Naive thymus-derived CD4-positive, alpha-beta T cell (primary cell): ENCODE measurements around the gene RBM39. TPM values are rescaled to one million over a fixed set of nuclear protein-coding genes. Genes with fewer than 3 reads are reported as not detected.
A peak's percentile ranks its signal among the peaks of the same experiment; 100 is the strongest.

Experiments used
- ATAC-seq: fragments of 150-1000 bp; cut with Tn5 transposase; 2 replicates; pipeline ENCODE4 v1.10.0; 2021; ENCODE audit warnings: mild to moderate bottlenecking, moderate library complexity
- CTCF ChIA-PET: fragments of 350-600 bp; sonication (Branson Sonifier 250); formaldehyde crosslinking; loops from one replicate; lab custom pipeline; 2021; ENCODE audit warnings: antibody characterized with exemption; lab: Charles Lee
- POLR2A ChIA-PET: fragments of 350-600 bp; sonication (Branson Sonifier 250); formaldehyde crosslinking; loops from one replicate; lab custom pipeline; 2021; ENCODE audit warnings: antibody characterized with exemption, inconsistent platforms; lab: Charles Lee
- DNase-seq, 9 donors: peaks; one replicate each; pipeline versions ENCODE4 v3.0.0 to v3.0.0-alpha.2; 2020 to 2022; ENCODE audit warnings: mixed read lengths in 1 of 9
- H3K27ac ChIP-seq: one replicate; pipeline ENCODE4 v1.7.0; 2013; ENCODE audit warnings: mild to moderate bottlenecking, low read depth, low read length, moderate library complexity
- H3K27me3 ChIP-seq, 2 donors: one replicate each; pipeline ENCODE4 v1.7.0; 2013; ENCODE audit warnings: low read length in 2 of 2, mild to moderate bottlenecking in 2 of 2, moderate library complexity in 2 of 2; ENCODE audit not compliant: control insufficient read depth in 2 of 2, insufficient read depth in 2 of 2
- H3K36me3 ChIP-seq, 3 experiments: 1 replicate in 2 of 3; 2 replicates in 1 of 3; pipeline ENCODE4 v1.7.0; 2013; ENCODE audit warnings: low read length in 3 of 3, mild to moderate bottlenecking in 3 of 3, moderate library complexity in 1 of 3; ENCODE audit not compliant: insufficient read depth in 3 of 3, control insufficient read depth in 2 of 3
- H3K4me1 ChIP-seq, 2 donors: one replicate each; pipeline ENCODE4 v1.7.0; 2013; ENCODE audit warnings: low read length in 2 of 2, mild to moderate bottlenecking in 2 of 2, moderate library complexity in 1 of 2; ENCODE audit not compliant: control insufficient read depth in 2 of 2, insufficient read depth in 2 of 2
- H3K4me3 ChIP-seq: 2 replicates; pipeline ENCODE4 v1.7.0; 2013; ENCODE audit warnings: mild to moderate bottlenecking, low read length
- H3K9me3 ChIP-seq, 3 experiments: 1 replicate in 2 of 3; 2 replicates in 1 of 3; pipeline ENCODE4 v1.7.0; 2013; ENCODE audit warnings: low read length in 3 of 3; ENCODE audit not compliant: control insufficient read depth in 2 of 3
- H3K27ac Mint-ChIP-seq, 9 donors: one replicate each; pipeline ENCODE4 v1.8.0; 2020 to 2022; ENCODE audit warnings: mixed read lengths in 9 of 9, mild to moderate bottlenecking in 8 of 9, moderate library complexity in 5 of 9, inconsistent platforms in 2 of 9
- H3K27me3 Mint-ChIP-seq, 5 donors: one replicate each; pipeline ENCODE4 v1.8.0; 2021 to 2022; ENCODE audit warnings: mixed read lengths in 5 of 5, mild to moderate bottlenecking in 1 of 5
- H3K36me3 Mint-ChIP-seq, 5 donors: one replicate each; pipeline ENCODE4 v1.8.0; 2020 to 2022; ENCODE audit warnings: mixed read lengths in 5 of 5, mild to moderate bottlenecking in 3 of 5, inconsistent platforms in 1 of 5
- H3K4me1 Mint-ChIP-seq, 7 donors: one replicate each; pipeline ENCODE4 v1.8.0; 2020 to 2022; ENCODE audit warnings: mixed read lengths in 7 of 7, mild to moderate bottlenecking in 3 of 7, inconsistent platforms in 1 of 7
- H3K4me3 Mint-ChIP-seq, 10 donors: one replicate each; pipeline ENCODE4 v1.8.0; 2020 to 2022; ENCODE audit warnings: mild to moderate bottlenecking in 10 of 10, mixed read lengths in 10 of 10, moderate library complexity in 6 of 10, inconsistent platforms in 2 of 10
- H3K9me3 Mint-ChIP-seq, 11 donors: one replicate each; pipeline ENCODE4 v1.8.0; 2020 to 2022; ENCODE audit warnings: mixed read lengths in 11 of 11, mild to moderate bottlenecking in 4 of 11, inconsistent platforms in 1 of 11, moderate library complexity in 1 of 11
- intact Hi-C, 2 donors: fragments of 100-400 bp; cut with micrococcal nuclease; formaldehyde crosslinking; loops; one replicate each; pipeline ENCODE4 v1.15.1; 2023
- polyA plus RNA-seq, 2 donors: library from polyadenylated mRNA; unstranded; fragments of 300-500 nt; fragmentation: Illumina TruSeq; gene quantifications; one replicate each; pipeline ENCODE4 v1.2.3, GENCODE V29; 2021
- total RNA-seq, 6 experiments: library from RNA in 5 of 6; stranded (reverse) in 5 of 6; gene quantifications; 1 replicate in 5 of 6; 2 replicates in 1 of 6; pipeline ENCODE4 v1.2.3 and lab custom pipeline; 2021 to 2026

The RBM39 gene
- total and polyA plus RNA-seq, 7 experiments from 2014 or later: 100 to 1,041 (median 690) TPM

GRCh38 chr20:35731862-35732643, 10.0 kb downstream of the RBM39 start:
- intact Hi-C loops: loop anchor here (2.0 to 5.0 kb wide), 2 partner anchors 21 to 1200 kb away; no protein-coding TSS in a partner anchor
- DNase-seq (no peak), ATAC-seq (no peak)
- peak overlapping the region in 3 of 9 donors; percentile 22 to 85 (median 44) for H3K27ac Mint-ChIP-seq
- peaks cover 32 to 75% (median 65%) of the 10 kb centered on the region in 7 donors for H3K4me1 Mint-ChIP-seq
- peak overlapping the region; percentile 7 for H3K27ac ChIP-seq
- H3K36me3 ChIP-seq: peaks cover 41 to 93% (median 69%) of the 10 kb centered on the region in 3 experiments
- ChIA-PET CTCF (no interaction called here), POLR2A (interaction anchor here (0.5 to 5.5 kb wide), 5 partner anchors 10 to 80 kb away, joined by 4 to 35 read pairs (median 6); partner anchors contain the start of genes PHF20 and RBM39)
- no peaks in the 10 kb centered on the region for H3K27me3 ChIP-seq
- peaks cover 54 to 58% of the 10 kb centered on the region in 2 donors for H3K4me1 ChIP-seq
- no peaks in the 10 kb centered on the region for H3K9me3 ChIP-seq
- H3K27me3 Mint-ChIP-seq: no peaks in the 10 kb centered on the region
- peaks cover 0 to 34% (median 28%) of the 10 kb centered on the region in 5 donors for H3K36me3 Mint-ChIP-seq
- no peak overlapping the region for H3K4me3 ChIP-seq
- H3K9me3 Mint-ChIP-seq: peaks cover 0 to 7% (median 0%) of the 10 kb centered on the region in 11 donors
- peak overlapping the region in 9 of 10 donors; percentile 1 to 68 (median 48) for H3K4me3 Mint-ChIP-seq

GRCh38 chr20:35731469-35731788, 10.6 kb downstream of the RBM39 start:
- H3K4me1 ChIP-seq: peaks cover 51 to 60% of the 10 kb centered on the region in 2 donors
- peaks cover 48 to 97% (median 75%) of the 10 kb centered on the region in 3 experiments for H3K36me3 ChIP-seq
- peaks cover 32 to 78% (median 67%) of the 10 kb centered on the region in 7 donors for H3K4me1 Mint-ChIP-seq
- peak overlapping the region in 6 of 10 donors; percentile 4 to 68 (median 32) for H3K4me3 Mint-ChIP-seq
- no peak overlapping the region for H3K4me3 ChIP-seq
- no peaks in the 10 kb centered on the region for H3K27me3 Mint-ChIP-seq
- H3K27ac Mint-ChIP-seq: peak overlapping the region in 3 of 9 donors; percentile 22 to 44 (median 28)
- CTCF ChIA-PET: no interaction called here
- H3K27me3 ChIP-seq: no peaks in the 10 kb centered on the region
- no peak overlapping the region for H3K27ac ChIP-seq
- peaks cover 3 to 39% (median 34%) of the 10 kb centered on the region in 5 donors for H3K36me3 Mint-ChIP-seq
- POLR2A ChIA-PET: interaction anchor here (1.3 to 5.5 kb wide), 2 partner anchors 11 to 41 kb away, joined by 5 to 35 read pairs; partner anchors contain the start of genes PHF20 and RBM39
- DNase-seq: no peak
- intact Hi-C loops: loop anchor here (2.0 to 5.0 kb wide), 2 partner anchors 21 to 1201 kb away; no protein-coding TSS in a partner anchor
- peaks cover 0 to 7% (median 0%) of the 10 kb centered on the region in 11 donors for H3K9me3 Mint-ChIP-seq
- H3K9me3 ChIP-seq: no peaks in the 10 kb centered on the region
- no peak for ATAC-seq

- H3K9me3 Mint-ChIP-seq: peaks cover 0 to 7% (median 0%) of the 10 kb centered on the region in 11 donors
- no peak for DNase-seq
- ChIA-PET CTCF (no interaction called here), POLR2A (interaction anchor here (0.7 to 5.5 kb wide), 7 partner anchors 9 to 268 kb away, joined by 4 to 35 read pairs (median 6); partner anchors contain the start of genes PHF20 and RBM39)
- H3K27me3 Mint-ChIP-seq: no peaks in the 10 kb centered on the region
- H3K4me3 Mint-ChIP-seq: peak overlapping the region in 7 of 10 donors; percentile 4 to 54 (median 31)
- H3K27me3 ChIP-seq: no peaks in the 10 kb centered on the region
- peaks cover 32 to 75% (median 61%) of the 10 kb centered on the region in 7 donors for H3K4me1 Mint-ChIP-seq
- peaks cover 45 to 57% of the 10 kb centered on the region in 2 donors for H3K4me1 ChIP-seq
- H3K27ac ChIP-seq: no peak overlapping the region
- intact Hi-C loops: loop anchor here (2.0 to 5.0 kb wide), 2 partner anchors 20 to 1201 kb away; no protein-coding TSS in a partner anchor
- H3K36me3 Mint-ChIP-seq: peaks cover 3 to 38% (median 31%) of the 10 kb centered on the region in 5 donors
- H3K36me3 ChIP-seq: peaks cover 45 to 97% (median 75%) of the 10 kb centered on the region in 3 experiments
- no peak for ATAC-seq
- H3K9me3 ChIP-seq: no peaks in the 10 kb centered on the region
- H3K27ac Mint-ChIP-seq: peak overlapping the region in 4 of 9 donors; percentile 28 to 48 (median 34)
- no peak overlapping the region for H3K4me3 ChIP-seq
Observed at GRCh38 chr20:35730583-35731468, 11.2 kb downstream of the RBM39 start.

GRCh38 chr20:35729836-35730582, 12.1 kb downstream of the RBM39 start:
- ATAC-seq (no peak), DNase-seq (no peak)
- no peaks in the 10 kb centered on the region for H3K27me3 ChIP-seq
- ChIA-PET POLR2A (interaction anchor here (0.7 to 5.5 kb wide), 7 partner anchors 9 to 267 kb away, joined by 4 to 35 read pairs (median 7); partner anchors contain the start of genes PHF20 and RBM39), CTCF (no interaction called here)
- peaks cover 32 to 72% (median 60%) of the 10 kb centered on the region in 7 donors for H3K4me1 Mint-ChIP-seq
- peaks cover 0 to 10% (median 0%) of the 10 kb centered on the region in 11 donors for H3K9me3 Mint-ChIP-seq
- peak overlapping the region in 3 of 9 donors; percentile 37 to 75 (median 48) for H3K27ac Mint-ChIP-seq
- H3K36me3 Mint-ChIP-seq: peaks cover 3 to 40% (median 32%) of the 10 kb centered on the region in 5 donors
- H3K4me3 ChIP-seq: no peak overlapping the region
- H3K27me3 Mint-ChIP-seq: no peaks in the 10 kb centered on the region
- H3K9me3 ChIP-seq: no peaks in the 10 kb centered on the region
- no peak overlapping the region for H3K27ac ChIP-seq
- peak overlapping the region in 6 of 10 donors; percentile 9 to 54 (median 34) for H3K4me3 Mint-ChIP-seq
- intact Hi-C loops: loop anchor here (2.0 to 10.0 kb wide), 3 partner anchors 19 to 1202 kb away; partner anchors contain the start of gene PHF20 (in 1 of the 2)
- H3K36me3 ChIP-seq: peaks cover 46 to 97% (median 75%) of the 10 kb centered on the region in 3 experiments
- H3K4me1 ChIP-seq: peaks cover 37 to 51% of the 10 kb centered on the region in 2 donors

DNA sequence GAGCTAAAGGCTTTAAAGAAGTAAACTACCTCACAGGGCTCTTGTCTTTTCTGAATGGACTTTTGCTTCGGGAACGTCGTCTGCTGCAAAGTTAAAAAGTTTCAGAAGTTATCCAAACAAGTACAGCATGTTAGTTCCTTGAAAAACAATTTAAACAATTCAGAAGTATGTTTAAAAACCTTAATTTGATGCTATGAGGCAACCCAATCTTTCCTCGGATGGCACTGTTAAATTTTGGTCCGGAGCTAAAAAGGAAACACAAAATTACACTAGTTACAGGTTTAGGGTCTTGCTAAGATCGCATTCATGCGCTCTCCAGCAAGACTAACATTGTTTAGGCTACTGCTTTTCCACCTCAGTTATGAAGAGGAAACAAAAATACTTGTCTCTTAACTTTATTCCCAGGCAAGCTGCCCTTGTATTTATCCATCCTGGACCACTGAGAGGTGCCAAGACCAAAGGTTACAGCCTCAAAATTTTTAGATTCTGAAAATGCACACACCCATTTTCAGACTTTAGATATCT, 12.7 kb downstream of the RBM39 start:
- intact Hi-C loops: loop anchor here in 1 of 2 donors (10.0 kb wide), 1 partner anchor 45 kb away; the partner anchor contains the start of gene PHF20
- Mint-ChIP-seq H3K36me3 (peaks cover 5 to 40% (median 32%) of the 10 kb centered on the region in 5 donors), H3K4me1 (peaks cover 26 to 70% (median 60%) of the 10 kb centered on the region in 7 donors), H3K27ac (peak overlapping the region in 2 of 9 donors; percentile 3 to 16), H3K4me3 (peak overlapping the region in 1 of 10 donors; percentile 39), H3K9me3 (peaks cover 0 to 10% (median 0%) of the 10 kb centered on the region in 11 donors), H3K27me3 (no peaks in the 10 kb centered on the region)
- POLR2A ChIA-PET: interaction anchor here (0.6 to 5.5 kb wide), 6 partner anchors 10 to 128 kb away, joined by 3 to 35 read pairs (median 5); partner anchors contain the start of gene RBM39
- Histone ChIP-seq H3K36me3 (peaks cover 49 to 97% (median 75%) of the 10 kb centered on the region in 3 experiments), H3K27ac (no peak overlapping the region), H3K4me3 (no peak overlapping the region), H3K4me1 (peaks cover 32 to 45% of the 10 kb centered on the region in 2 donors), H3K27me3 (no peaks in the 10 kb centered on the region), H3K9me3 (no peaks in the 10 kb centered on the region)
- CTCF ChIA-PET: interaction anchor here (0.6 to 1.1 kb wide), 3 partner anchors 11 to 1313 kb away, joined by 3 to 7 read pairs (median 3); no protein-coding TSS in a partner anchor
- ATAC-seq (no peak), DNase-seq (no peak)
